Activated CD8-positive, alpha-beta memory T cell treated with anti-CD3 and anti-CD28 coated beads, Interleukin-2, amount 50 U/mL, for 1 hour (primary cell): Measurements from ENCODE around the gene AP3B2.
"Not testable (repeated sequence)": the region's sequence is repeated elsewhere in the genome, so short reads cannot be mapped to it uniquely, and the experiment has no call there.

ENCODE experiments used
- DNase-seq: peaks from one replicate; pipeline ENCODE4 v3.0.0-alpha.2; 2020; ENCODE audit errors: extremely low read depth

The AP3B2 gene

DNA sequence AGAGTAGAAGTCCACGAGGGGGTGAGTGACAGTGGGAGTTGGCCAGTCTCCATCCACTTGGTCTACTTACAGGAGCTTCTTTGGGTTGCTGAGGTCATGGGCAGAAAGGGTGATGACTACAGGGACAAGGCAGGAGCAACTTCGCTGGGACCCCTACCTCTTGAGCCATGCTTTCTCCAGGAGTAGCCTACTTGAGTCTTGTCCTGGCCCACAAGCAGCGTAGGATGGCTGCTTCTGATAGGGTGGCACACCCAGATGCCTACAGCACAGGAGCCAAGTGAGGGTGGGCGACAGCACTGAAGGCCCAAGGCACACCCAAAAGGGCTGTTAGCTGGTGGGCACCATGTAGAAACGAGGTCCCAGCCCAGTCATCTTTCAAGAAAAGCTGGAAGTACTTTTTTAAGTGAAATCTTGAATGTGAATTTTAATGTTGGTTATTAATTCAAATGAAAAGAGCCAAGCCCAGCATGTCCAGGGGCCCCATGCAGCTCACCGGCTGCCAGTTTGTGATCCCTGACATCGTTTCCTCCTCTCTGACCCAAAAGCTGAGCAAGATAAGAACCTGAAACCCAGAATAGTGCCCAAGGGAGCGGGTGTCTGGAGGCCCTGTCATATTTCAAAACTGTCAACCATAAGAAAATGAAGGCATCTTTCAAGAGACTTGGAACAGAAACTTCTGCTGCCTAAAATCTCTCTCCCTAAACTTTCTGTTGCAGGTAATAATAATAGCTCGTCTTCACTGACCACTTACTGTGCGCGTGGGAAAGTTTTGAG, 60.3 kb downstream of the AP3B2 start:
- no peak for DNase-seq

DNA sequence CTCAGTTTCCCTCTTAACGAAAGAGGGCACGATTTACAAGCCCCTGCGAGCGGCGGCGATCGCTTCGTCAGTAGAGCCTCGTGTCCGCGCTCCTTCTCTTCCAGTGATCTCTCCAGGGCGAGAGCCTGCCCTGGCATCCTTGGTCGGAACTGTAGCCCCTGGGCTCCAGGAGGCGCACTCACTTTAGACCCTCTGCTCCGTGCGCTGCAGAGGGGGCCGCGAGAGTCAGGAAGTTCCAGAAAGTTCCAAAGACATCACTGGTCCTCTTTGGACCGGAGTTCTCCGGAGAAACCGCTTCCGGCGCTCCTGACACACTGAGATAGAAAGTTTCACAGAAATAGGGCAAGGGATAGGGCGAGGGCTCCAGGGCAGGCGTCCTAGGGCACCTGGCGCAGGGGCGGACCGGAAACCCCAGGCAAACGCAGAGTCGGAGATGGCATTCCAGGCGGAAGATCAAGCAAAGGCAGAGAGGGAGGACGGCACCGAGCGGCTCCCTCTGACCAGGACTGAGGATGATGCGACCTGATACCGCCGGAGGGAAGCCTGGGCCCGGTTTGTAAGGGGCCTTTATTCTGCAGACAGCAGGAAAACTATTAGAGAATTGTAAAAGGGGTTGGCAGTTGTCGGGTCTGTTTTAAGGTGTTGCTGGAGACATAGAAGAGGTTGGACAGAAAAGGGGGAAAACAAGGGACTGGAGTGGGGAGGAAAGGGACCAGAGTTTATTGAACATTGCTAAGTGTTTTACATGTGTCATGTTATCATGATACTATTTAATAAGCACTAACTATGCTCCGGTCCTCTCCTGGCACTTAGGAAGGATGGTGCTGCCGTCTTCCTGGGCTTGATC, 61.2 kb downstream of the AP3B2 start:
- no peak for DNase-seq

DNA sequence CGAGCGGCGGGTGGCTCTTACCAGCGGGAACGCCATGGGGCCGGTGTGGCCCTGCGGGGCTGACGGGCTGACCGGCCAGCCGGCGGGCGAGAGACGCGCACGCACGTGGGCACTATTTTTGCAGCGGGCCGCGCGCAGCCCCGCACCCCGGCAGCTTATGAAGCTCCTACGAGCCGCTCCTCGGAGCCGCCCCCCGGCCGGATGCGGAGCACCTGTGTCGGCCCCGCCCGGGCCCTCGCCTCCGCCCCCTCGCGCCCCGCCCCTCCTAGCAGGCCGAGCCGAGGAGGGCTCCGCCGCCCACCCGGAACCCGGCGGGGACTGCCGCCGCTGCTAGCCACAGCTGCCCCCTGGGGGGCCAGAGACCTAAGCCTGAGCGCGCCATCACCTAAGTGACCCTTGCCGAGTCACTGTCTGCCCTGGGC, 61.8 kb downstream of the AP3B2 start:
- DNase-seq: no peak

DNA sequence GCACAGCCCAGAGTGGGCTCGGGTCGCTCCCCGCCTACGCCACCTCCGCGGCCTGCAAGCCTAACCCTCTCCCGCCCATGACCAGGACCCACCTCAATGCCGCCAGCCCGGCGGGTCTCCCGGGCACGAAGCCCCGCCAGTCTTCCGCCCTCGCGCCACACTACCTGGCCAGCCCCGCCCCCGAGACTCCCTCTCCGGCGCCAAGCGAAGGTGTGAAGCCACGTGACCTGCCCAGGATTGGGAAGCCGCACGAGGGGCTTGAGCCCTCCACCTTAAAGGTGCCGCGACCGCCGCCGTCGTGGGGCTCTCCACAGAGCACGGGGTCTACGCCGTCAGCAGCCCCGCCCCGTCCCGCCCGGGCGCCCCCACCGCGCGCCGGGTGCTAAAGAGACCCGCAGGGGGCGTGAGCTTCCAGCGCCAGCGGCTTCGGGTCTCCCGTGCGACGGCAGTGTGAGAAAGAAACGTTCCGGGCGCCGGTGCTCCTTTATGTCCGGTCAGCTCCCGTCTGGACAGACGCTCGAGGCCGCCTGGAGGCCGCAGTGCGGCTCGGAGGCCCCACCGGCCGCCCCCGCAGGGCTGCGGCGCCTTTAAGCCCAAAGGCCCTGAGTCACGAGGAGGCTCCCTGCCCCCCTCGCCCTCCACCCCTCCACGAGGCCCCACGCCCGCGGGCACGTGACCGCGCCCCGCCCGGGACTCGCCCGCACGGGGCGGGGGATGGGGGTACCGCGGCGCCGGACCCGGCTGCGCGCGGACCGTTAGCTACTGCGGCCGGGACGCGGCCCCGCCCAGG, 62.4 kb downstream of the AP3B2 start, which contains the start of gene CPEB1:
TSS of gene CPEB1 (minus strand) at position 319 of the 790 bp plus-strand sequence. CDS start 18,904 bp downstream, outside the sequence.
- no peak for DNase-seq

DNA sequence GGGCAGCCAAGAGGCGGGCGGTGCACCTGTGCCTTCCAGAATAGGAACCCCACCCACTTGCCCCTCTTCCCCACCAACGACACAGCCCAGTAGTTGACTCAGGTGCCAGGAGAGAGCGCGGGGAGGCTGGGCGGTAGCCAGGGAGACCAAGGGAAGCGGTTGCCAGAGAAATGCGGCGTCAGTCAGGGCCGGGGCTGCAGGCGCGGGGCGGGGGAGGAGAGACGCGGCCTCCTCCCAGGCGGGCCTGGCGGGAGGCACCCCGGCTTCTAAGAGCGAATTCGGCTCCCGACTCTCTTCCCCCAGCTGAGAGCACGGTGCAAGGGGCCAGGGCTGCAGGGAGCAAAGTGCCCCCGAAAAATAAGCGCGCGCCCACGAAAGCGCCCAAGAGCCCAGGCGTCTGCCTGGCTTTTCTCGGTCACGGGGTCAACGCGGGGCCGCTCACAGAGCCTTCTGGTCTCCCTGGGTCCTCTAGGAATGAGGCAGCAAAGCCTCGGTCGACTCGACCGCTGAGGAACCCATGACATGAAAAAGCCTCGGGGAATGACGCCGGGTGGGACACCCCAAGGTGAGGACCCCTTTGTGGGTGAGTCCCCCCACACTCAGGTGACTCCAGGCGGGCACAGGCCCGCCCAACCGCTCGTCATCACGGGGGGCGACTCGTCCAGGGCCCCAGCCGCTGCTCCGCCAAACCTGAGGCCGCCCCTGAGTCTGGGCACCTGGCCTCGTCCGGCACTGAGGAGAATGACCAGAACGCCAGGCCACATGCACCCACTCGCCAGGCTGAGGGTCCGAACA, 63.2 kb downstream of the AP3B2 start:
- DNase-seq: no peak

DNA sequence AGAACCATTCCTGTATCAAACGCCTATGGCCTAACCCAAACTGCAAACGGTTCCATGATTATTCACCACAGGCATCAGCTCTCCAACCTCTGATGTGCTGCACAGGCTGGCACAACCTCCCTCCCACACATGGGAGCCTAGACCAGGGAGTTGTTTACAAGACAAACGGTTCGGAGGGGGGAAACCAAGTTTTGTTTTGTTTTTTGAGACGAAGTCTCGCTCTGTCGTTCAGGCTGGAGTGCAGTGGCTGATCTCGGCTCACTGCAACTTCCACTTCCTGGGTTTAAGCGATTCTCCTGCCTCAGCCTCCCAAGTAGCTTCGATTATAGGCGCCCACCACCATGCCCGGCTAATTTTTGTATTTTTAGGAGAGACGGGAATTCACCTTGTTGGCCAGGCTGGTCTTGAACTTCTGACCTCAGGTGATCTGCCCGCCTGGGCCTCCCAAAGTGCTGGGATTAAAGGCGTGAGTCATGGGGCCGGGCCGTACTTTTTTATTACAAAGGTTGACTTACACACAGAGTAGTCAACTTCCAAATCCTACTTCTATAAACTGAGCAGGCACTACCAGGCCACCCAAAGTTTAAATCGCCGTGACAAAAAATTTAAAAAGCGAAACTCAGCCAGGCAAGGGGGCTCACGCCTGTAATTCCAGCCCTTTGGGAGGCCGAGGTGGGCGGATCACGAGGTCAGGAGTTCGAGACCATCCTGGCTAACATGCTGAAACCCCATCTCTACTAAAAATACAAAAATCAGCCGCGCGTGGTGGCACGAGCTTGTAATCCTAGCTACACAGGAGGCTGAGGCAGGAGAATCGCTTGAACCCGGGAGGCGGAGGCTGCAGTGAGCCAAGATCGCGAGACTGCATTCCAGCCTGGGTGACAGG, 64.5 kb downstream of the AP3B2 start:
- DNase-seq: not testable (repeated sequence)

DNA sequence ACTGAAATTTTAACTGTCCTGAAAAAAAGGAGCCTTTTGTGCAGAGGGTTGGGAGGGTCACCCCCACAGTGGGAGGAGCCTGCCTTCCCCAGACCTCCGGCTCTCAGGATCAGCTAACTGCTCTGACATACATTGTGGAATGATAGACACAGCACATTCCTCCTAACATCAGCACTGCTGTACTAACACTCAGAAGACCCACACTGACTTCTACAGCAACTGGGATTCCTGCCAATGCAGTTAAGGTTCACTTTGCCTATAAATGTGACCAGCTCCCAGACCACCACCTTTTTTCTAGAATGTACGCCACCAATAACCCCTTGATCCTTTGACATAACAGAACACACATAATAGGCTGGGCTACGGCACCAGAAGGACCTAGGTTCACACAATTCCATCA, 65.7 kb downstream of the AP3B2 start:
- no peak for DNase-seq

DNA sequence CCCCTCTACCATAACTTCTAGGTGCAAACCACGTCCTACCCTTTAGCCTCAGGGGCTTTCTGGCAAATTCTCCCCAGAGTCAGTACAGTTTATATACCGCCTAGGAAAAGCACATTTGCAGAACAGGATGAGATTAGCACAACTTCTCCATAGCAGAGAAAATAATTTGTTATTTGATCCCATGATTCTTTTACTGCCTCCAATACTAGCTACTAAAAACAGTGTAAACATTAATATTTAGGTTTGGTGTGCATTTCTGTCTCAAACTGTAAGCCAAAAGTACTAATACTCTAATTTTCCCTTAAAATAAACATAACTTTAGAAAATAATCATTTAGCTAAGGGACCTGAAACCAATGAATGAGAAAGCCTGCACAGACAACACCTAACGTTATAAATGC, 67.0 kb downstream of the AP3B2 start:
- DNase-seq: no peak

DNA sequence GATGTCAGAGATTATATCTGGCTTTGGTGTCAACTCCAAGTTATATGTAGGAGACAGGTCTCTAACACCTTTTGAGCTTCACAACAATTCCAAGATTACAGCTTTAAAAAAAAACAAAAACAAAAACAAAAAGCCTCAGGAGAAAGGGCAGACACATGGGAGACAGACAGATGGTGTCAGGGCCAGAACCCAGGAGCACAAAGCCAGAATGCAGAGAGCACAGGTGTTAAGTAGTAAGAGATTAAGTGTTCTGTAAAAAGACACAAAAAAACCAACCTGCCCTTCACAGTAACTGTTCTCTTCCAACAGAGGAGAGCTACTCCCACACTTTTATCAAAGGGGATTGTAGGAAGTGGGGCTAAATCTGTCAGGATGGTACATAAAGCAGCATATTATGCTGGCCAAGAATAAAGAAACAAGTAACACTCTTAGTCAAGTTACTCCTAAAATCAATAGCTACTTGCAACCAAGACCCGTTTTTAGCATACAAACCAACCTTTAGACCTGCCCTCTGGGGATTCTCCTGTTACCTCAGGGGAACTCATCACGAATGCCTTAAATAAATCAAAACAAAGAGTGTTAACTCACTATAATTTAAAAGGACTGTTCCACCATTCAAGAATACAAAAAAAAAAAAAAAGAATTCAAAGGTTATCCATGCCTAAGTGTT, 68.4 kb downstream of the AP3B2 start:
- no peak for DNase-seq

DNA sequence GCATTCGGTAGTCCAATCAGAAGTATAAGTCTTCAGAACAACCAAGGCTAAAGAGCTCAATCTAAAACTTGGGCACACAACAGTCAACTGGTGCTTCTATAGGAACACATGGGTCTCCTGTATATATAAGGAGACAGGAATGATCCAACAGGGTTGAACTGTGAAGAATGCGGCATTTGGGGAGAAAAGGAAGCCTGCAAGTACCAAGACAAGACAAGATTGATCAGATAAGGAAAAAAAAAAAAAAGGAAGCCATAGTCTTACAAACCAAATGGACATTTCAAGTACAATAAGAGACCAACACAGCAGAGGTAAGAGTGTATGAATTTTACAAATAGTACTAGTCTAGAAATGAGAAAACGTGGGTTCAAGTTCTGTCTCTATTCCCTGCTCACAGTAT, 69.0 kb downstream of the AP3B2 start:
- no peak for DNase-seq

DNA sequence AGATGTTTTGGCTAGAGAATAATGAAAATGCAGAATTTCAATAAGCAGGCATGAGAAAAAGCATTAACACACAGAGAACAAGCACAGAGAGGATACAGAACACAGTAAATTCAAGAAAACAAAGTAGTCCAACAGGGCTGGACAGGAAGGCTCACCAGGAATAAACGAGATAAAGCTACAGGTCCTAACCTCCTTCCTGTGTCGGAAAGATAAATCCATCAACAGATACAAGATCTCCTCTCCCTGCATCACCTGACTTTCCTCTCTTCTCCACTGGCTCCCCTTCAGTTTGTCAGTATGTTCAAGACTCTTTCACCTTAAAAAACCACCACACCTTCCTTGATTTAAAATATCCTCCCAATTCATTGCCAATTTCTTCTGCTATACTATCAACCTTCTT, 73.9 kb downstream of the AP3B2 start:
- DNase-seq: no peak

DNA sequence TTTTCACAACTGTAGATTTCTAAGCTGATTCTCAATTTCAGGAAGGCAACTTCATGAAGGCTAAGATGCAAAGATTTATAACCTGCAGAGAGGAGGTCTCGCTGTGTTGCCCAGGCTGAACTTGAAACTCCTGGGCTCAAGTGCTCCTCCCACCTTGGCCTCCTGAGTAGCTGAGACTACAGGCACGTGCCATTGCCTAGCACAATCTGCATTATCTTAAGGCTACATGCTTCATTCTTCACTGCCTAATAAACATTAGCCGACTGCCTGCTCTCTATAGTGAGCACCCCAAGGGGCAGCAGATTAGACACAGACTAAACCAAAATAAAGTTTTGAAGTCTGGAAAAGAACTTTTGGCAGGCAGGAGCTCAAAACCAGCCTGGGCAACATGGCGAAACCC, 79.6 kb downstream of the AP3B2 start:
- no peak for DNase-seq

DNA sequence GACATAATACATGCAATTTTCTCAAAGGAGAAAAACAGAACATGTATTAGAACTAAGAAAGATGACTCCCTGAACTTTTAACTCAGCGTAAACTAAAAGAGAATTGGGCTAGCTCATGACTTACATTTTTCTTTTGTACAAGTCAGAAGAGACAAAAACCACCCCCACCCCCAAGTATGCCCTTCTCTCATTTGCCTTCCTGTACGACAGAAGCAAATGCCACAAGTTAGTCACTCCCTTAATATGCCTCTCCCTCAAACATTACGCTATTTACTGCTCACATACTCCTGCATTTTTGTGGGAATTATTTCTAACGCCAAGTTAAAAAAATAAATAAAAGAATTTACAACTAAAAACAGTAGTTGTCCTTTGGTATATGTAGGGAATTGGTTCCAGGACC, 84.5 kb downstream of the AP3B2 start:
- DNase-seq: no peak

DNA sequence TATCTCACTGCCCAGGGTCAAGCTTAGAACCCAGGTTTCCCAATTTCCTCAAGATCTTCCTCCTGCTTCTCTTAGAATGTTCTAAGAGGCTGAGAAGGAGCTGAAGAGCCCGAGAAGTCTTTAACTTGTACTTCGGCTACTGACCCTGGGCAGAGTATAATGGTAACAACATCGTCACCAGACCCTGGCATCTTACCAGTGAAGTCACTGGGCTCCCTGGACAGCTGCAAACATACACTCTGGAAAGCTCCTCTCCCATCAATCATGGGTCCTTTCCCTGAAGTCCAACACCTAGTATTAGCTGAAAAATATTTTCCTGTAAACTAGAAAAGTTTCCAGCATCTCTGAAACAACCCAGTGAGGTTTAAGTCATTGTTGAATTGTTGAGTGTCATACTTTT, 85.2 kb downstream of the AP3B2 start:
- DNase-seq: no peak

DNA sequence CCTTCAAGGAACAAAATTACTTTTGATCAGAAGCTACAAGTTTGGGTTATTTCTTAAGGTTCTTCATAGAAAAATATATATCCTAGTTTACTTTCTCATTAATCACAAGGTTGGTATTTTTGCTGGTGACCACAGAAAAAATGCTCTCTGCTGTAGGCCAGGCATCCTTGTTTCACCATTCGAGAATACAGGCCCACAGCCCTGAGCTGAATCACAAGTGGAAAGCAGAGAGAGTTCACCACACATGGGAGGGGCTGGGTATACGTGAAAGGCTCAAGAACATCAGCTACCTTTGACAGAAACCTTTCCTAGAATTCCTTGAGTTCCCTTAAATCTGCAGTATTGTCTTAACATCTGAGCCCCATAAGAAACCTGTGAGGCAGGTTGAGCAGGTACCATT, 85.7 kb downstream of the AP3B2 start:
- no peak for DNase-seq

DNA sequence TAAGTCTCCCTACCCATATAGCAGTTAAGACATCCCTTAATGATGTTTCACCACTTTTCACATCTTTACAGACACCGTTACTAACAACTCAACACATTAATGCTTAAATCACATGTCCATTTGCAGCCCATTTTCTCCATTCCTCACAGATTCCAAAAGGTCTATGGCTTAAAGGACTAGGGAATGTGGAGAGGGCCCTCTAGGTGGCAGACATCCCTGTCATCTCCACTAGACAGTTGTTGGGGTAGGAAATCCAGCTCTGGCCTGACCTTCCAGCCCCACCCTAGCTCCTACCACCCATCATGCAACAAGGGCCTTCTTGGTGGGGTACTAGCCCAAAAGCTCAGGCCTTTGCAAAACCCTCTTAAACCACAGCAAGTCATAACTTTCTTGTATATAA, 87.7 kb downstream of the AP3B2 start:
- DNase-seq: no peak

DNA sequence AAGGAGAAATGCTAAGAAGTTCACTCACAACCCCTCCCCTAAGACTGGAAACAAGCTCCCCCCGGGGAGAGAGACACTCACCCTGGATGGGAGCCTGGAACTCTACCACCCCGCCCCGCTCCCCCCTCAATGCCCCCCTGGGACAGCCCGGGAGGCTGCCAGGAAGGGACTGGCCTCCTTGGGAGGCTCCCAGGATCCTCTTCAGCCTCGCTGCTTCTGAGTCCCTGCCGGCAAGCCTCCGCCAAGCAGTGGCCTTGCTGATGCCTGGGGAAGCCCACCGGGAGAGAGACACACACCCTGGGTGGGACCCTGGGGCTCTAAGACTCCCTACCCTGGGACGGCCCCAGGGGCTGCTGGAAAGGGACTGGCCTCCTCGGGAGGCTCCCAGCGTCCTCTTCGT, 95.9 kb downstream of the AP3B2 start:
- no peak for DNase-seq

DNA sequence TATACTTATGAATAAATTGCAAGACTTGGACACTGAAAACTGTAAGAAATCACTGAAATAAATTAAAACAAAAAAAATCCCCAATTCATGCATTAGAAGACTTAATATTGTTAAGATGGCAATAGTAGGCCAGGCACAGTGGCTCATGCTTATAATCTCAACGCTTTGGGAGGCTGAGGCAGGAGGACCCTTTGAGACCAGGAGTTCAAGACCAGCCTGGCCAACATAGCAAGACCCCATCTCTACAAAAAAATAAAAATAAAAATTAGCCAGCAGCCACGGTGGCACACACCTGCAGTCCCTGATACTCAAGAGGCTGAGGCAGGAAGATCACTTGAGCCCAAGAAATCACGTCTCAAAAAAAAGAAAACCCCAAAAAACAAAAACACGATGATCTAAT, 98.3 kb downstream of the AP3B2 start:
- DNase-seq: no peak
